Measurements from ENCODE around the gene SYT11.

The SYT11 gene

GRCh38 chr1:155909894-155910293 lies 50.5 kb downstream of the SYT11 start:
- TF ChIP-seq GATA3 (IDR thresholded peaks at IDR 0.05; ENCODE audit: low read depth, low read length): no peak
- no peak for TF ChIP-seq GATA2 (IDR thresholded peaks at IDR 0.05; ENCODE audit: low read depth, low read length)

GRCh38 chr1:155910621-155911121 lies 51.3 kb downstream of the SYT11 start:
- TF ChIP-seq GATA3 (IDR thresholded peaks at IDR 0.05; ENCODE audit: low read depth, low read length): no peak
- TF ChIP-seq GATA2 (IDR thresholded peaks at IDR 0.05; ENCODE audit: low read depth, low read length): no peak

GRCh38 chr1:155911156-155912055 lies 52.0 kb downstream of the SYT11 start, which contains the start of gene RIT1:
TSS of gene RIT1 (minus strand) at chr1:155911349. CDS start at chr1:155910761, 588 bp downstream.
- no peak for TF ChIP-seq GATA2 (IDR thresholded peaks at IDR 0.05; ENCODE audit: low read depth, low read length)
- no peak for TF ChIP-seq GATA3 (IDR thresholded peaks at IDR 0.05; ENCODE audit: low read depth, low read length)

- TF ChIP-seq GATA3 (IDR thresholded peaks at IDR 0.05; ENCODE audit: low read depth, low read length): no peak
- TF ChIP-seq GATA2 (IDR thresholded peaks at IDR 0.05; ENCODE audit: low read depth, low read length): no peak
Measured at GRCh38 chr1:155912056-155912536, 52.7 kb downstream of the SYT11 start.

GRCh38 chr1:155913969-155914757 lies 54.8 kb downstream of the SYT11 start:
- TF ChIP-seq GATA3 (IDR thresholded peaks at IDR 0.05; ENCODE audit: low read depth, low read length): no peak

GRCh38 chr1:155918660-155919059 lies 59.3 kb downstream of the SYT11 start:
- TF ChIP-seq GATA3 (IDR thresholded peaks at IDR 0.05; ENCODE audit: low read depth, low read length) (no peak), GATA2 (IDR thresholded peaks at IDR 0.05; ENCODE audit: low read depth, low read length) (no peak)

- no peak for TF ChIP-seq GATA2 (IDR thresholded peaks at IDR 0.05; ENCODE audit: low read depth, low read length)
- no peak for TF ChIP-seq GATA3 (IDR thresholded peaks at IDR 0.05; ENCODE audit: low read depth, low read length)
Measured at GRCh38 chr1:155919801-155920200, 60.4 kb downstream of the SYT11 start.

GRCh38 chr1:155920717-155921116 lies 61.4 kb downstream of the SYT11 start:
- no peak for TF ChIP-seq GATA3 (IDR thresholded peaks at IDR 0.05; ENCODE audit: low read depth, low read length)
- no peak for TF ChIP-seq GATA2 (IDR thresholded peaks at IDR 0.05; ENCODE audit: low read depth, low read length)

GRCh38 chr1:155925506-155925905 lies 66.1 kb downstream of the SYT11 start:
- TF ChIP-seq GATA2 (IDR thresholded peaks at IDR 0.05; ENCODE audit: low read depth, low read length) (no peak), GATA3 (IDR thresholded peaks at IDR 0.05; ENCODE audit: low read depth, low read length) (no peak)

GRCh38 chr1:155929057-155929456 lies 69.7 kb downstream of the SYT11 start:
- TF ChIP-seq GATA3 (IDR thresholded peaks at IDR 0.05; ENCODE audit: low read depth, low read length) (no peak), GATA2 (IDR thresholded peaks at IDR 0.05; ENCODE audit: low read depth, low read length) (no peak)

GRCh38 chr1:155931332-155932038 lies 72.1 kb downstream of the SYT11 start:
- TF ChIP-seq GATA3 (IDR thresholded peaks at IDR 0.05; ENCODE audit: low read depth, low read length): no peak
- no peak for TF ChIP-seq GATA2 (IDR thresholded peaks at IDR 0.05; ENCODE audit: low read depth, low read length)

GRCh38 chr1:155932081-155932480 lies 72.7 kb downstream of the SYT11 start:
- no peak for TF ChIP-seq GATA2 (IDR thresholded peaks at IDR 0.05; ENCODE audit: low read depth, low read length)
- no peak for TF ChIP-seq GATA3 (IDR thresholded peaks at IDR 0.05; ENCODE audit: low read depth, low read length)

GRCh38 chr1:155932487-155932886 lies 73.1 kb downstream of the SYT11 start:
- no peak for TF ChIP-seq GATA2 (IDR thresholded peaks at IDR 0.05; ENCODE audit: low read depth, low read length)
- no peak for TF ChIP-seq GATA3 (IDR thresholded peaks at IDR 0.05; ENCODE audit: low read depth, low read length)

Measured in SH-SY5Y (cell line).